HepG2 (cell line): Measurements from ENCODE around the gene CCNL1. TPM values are rescaled to one million over a fixed set of nuclear protein-coding genes. Genes with fewer than 3 reads are reported as not detected.
A peak's percentile ranks its signal among the peaks of the same experiment; 100 is the strongest.
"Not testable (repeated sequence)": the region's sequence is repeated elsewhere in the genome, so short reads cannot be mapped to it uniquely, and the experiment has no call there.

Experiments used
- ATAC-seq: fragments of 200-7000 bp; cut with Tn5 transposase; 3 replicates; pipeline ENCODE4 v1.9.1; 2020; ENCODE audit warnings: mild to moderate bottlenecking, moderate library complexity
- BruUV-seq: library from RNA; stranded (reverse); fragments of 400-500 nt; replicated peaks from 2 replicates; lab custom pipeline; 2021; lab: Mats Ljungman, UMichigan
- CTCF ChIA-PET: fragments of 300-600 bp; formaldehyde crosslinking; extraction: SDS; loops from one replicate; lab custom pipeline; 2021; ENCODE audit warnings: low total read pairs, inconsistent platforms, low intra/inter-chr PET ratio; lab: Yijun Ruan, JAX
- POLR2A ChIA-PET: fragments of 350-600 bp; sonication (Branson Sonifier 250); formaldehyde crosslinking; loops from one replicate; lab custom pipeline; 2020; ENCODE audit warnings: antibody characterized with exemption, inconsistent platforms; lab: Yijun Ruan, JAX
- DNase-seq: peaks from one replicate; pipeline ENCODE4 v3.0.0-alpha.2; 2015; ENCODE audit warnings: low spot score
- FAIRE-seq: peaks from 3 replicates; lab custom pipeline; 2011; peaks lifted over from hg19 to GRCh38; lab: Jason Lieb, UNC
- H2AFZ ChIP-seq: one replicate; pipeline ENCODE4 v1.6.1; 2011; ENCODE audit warnings: low read length, inconsistent platforms
- H3K27ac ChIP-seq: fragments of 300-600 bp; 3 replicates; pipeline ENCODE4 v1.8.0; 2011; ENCODE audit warnings: mixed run types, mild to moderate bottlenecking, mixed read lengths, low read length, inconsistent platforms; ENCODE audit not compliant: insufficient read depth; ENCODE audit errors: extremely low read length
- H3K27me3 ChIP-seq, 2 experiments: fragments of 200-600 bp in 1 of 2; 2 replicates in 1 of 2; 3 replicates in 1 of 2; pipeline versions ENCODE4 v1.6.0 to v1.8.0; 2011; ENCODE audit warnings: low read length in 2 of 2, mild to moderate bottlenecking in 2 of 2, moderate library complexity in 2 of 2, inconsistent platforms in 1 of 2; ENCODE audit not compliant: insufficient read depth in 2 of 2, control insufficient read depth in 1 of 2
- H3K36me3 ChIP-seq, 2 experiments: fragments of 200-600 bp in 1 of 2; replicated peaks in 1 of 2; 2 replicates in 1 of 2; 3 replicates in 1 of 2; pipeline versions ENCODE4 v1.5.1 to v1.8.0; 2011; ENCODE audit warnings: low read length in 2 of 2, inconsistent platforms in 1 of 2; ENCODE audit not compliant: insufficient read depth in 2 of 2, control insufficient read depth in 1 of 2
- H3K4me1 ChIP-seq: 2 replicates; pipeline ENCODE4 v1.5.1; 2012; ENCODE audit warnings: low read length, inconsistent platforms; ENCODE audit not compliant: insufficient read depth
- H3K4me2 ChIP-seq: 2 replicates; pipeline ENCODE4 v1.6.0; 2011; ENCODE audit warnings: low read depth, low read length, inconsistent platforms
- H3K4me3 ChIP-seq, 3 experiments: fragments of 200-600 bp in 1 of 3; sonication (generic), shearing (Covaris generic) in 1 of 3; replicated peaks in 1 of 3; 2 replicates each; pipeline ENCODE4 v1.5.1; 2011 to 2016; ENCODE audit warnings: low read length in 3 of 3, inconsistent platforms in 2 of 3, low read depth in 2 of 3, mild to moderate bottlenecking in 2 of 3, control low read depth in 1 of 3, mixed read lengths in 1 of 3; ENCODE audit not compliant: insufficient read depth in 1 of 3
- H3K79me2 ChIP-seq: one replicate; pipeline ENCODE4 v1.6.1; 2011; ENCODE audit warnings: low read length, inconsistent platforms; ENCODE audit not compliant: insufficient read depth
- H3K9ac ChIP-seq: 2 replicates; pipeline ENCODE4 v1.6.0; 2011; ENCODE audit warnings: mild to moderate bottlenecking, low read depth, low read length, inconsistent platforms; ENCODE audit not compliant: insufficient read depth
- H3K9me3 ChIP-seq: 2 replicates; pipeline ENCODE4 v1.5.1; 2012; ENCODE audit warnings: mild to moderate bottlenecking, low read length
- H4K20me1 ChIP-seq: 2 replicates; pipeline ENCODE4 v1.6.0; 2011; ENCODE audit warnings: inconsistent platforms, mild to moderate bottlenecking, low read length, moderate library complexity; ENCODE audit not compliant: insufficient read depth
- ZNF687 ChIP-seq: sonication (generic); formaldehyde crosslinking; IDR thresholded peaks from 2 replicates; pipeline ENCODE4 v1.5.1; 2020; ENCODE audit warnings: mild to moderate bottlenecking, missing genetic modification reagents, moderate library complexity
- WGBS: methylation state at CpG from one replicate; pipeline ENCODE4 v1.1.6; 2017; ENCODE audit warnings: low lambda C conversion rate; 5-methylcytosine and 5-hydroxymethylcytosine counted together
- in situ Hi-C: cut with HindIII; loops from 2 replicates; pipeline ENCODE4 v1.10.0; 2017; ENCODE audit warnings: low pct_unique_long_range_greater_than_20kb; ENCODE audit not compliant: extremely low pct_ligation_motif_present
- intact Hi-C: fragments of 100-400 bp; cut with micrococcal nuclease; formaldehyde crosslinking; loops from one replicate; pipeline ENCODE4 v1.10.0; 2022; ENCODE audit not compliant: unreplicated experiment
- polyA plus RNA-seq, 8 experiments: library from polyadenylated mRNA; depleted of rRNA in 3 of 8; stranded (reverse) in 7 of 8; unstranded in 1 of 8; fragments of >200 nt; fragmentation: Illumina TruSeq in 4 of 8; extraction: Trizol in 4 of 8; gene quantifications; 2 replicates each; pipeline versions ENCODE4 v1.2.1 to v1.2.3, GENCODE V29; 2011 to 2016; ENCODE audit warnings: low read depth in 4 of 8, missing spikeins in 1 of 8, mixed read lengths in 1 of 8; ENCODE audit not compliant: insufficient read depth in 1 of 8
- total RNA-seq, 5 experiments: library from RNA; depleted of rRNA; stranded (reverse); fragments of >200 nt; fragmentation: Illumina TruSeq; extraction: Trizol; gene quantifications; 2 replicates each; pipeline ENCODE4 v1.2.3, GENCODE V29; 2016; ENCODE audit warnings: low read depth in 1 of 5

Gene CCNL1
- total and polyA plus RNA-seq, 2 of the 13 experiments (the other 11 are each of a cell fraction or from before 2014, with no cell fraction given) = 151 to 303 TPM

- H3K9ac ChIP-seq, in situ Hi-C loops, H2AFZ ChIP-seq, FAIRE-seq, H3K27ac ChIP-seq, H4K20me1 ChIP-seq, ATAC-seq, H3K4me2 ChIP-seq, CTCF ChIA-PET, H3K36me3 ChIP-seq, H3K27me3 ChIP-seq: not testable (repeated sequence)
- 97% methylated on average over 14 of the region's 54 CpGs for WGBS
- Histone ChIP-seq H3K79me2 (peaks cover 10% of the 10 kb centered on the region), H3K4me1 (peaks cover 28% of the 10 kb centered on the region)
- POLR2A ChIA-PET = interaction anchor here (1.4 kb wide), 1 partner anchor 18 kb away, joined by 4 read pairs; the partner anchor contains the start of gene CCNL1
- TF ChIP-seq ZNF687 (CRISPR knock-in tag) = peak; percentile 10; the same call in 1 of the 2 replicates
- TF ChIP-seq, all 625 proteins: peak for 1; not testable (repeated sequence) for 624
- BruUV-seq, H3K4me3 ChIP-seq, H3K9me3 ChIP-seq, intact Hi-C loops, DNase-seq: not testable (repeated sequence)
These were observed 18.8 kb upstream of the CCNL1 start for GRCh38 chr3:157178503-157179364.
